Activated CD8-positive, alpha-beta memory T cell treated with anti-CD3 and anti-CD28 coated beads, Interleukin-2, amount 50 U/mL, for 1 hour (primary cell): ENCODE measurements around the gene EPB41.
"Not testable (repeated sequence)": the region's sequence is repeated elsewhere in the genome, so short reads cannot be mapped to it uniquely, and the experiment has no call there.

ENCODE experiments used
- DNase-seq: peaks from one replicate; pipeline ENCODE4 v3.0.0-alpha.2; 2020; ENCODE audit errors: extremely low read depth

EPB41 gene

GRCh38 chr1:29105822-29106221 lies 191.5 kb downstream of the EPB41 start:
- DNase-seq: no peak

- not testable (repeated sequence) for DNase-seq
These were observed 193.7 kb downstream of the EPB41 start for GRCh38 chr1:29108041-29108440.

DNA sequence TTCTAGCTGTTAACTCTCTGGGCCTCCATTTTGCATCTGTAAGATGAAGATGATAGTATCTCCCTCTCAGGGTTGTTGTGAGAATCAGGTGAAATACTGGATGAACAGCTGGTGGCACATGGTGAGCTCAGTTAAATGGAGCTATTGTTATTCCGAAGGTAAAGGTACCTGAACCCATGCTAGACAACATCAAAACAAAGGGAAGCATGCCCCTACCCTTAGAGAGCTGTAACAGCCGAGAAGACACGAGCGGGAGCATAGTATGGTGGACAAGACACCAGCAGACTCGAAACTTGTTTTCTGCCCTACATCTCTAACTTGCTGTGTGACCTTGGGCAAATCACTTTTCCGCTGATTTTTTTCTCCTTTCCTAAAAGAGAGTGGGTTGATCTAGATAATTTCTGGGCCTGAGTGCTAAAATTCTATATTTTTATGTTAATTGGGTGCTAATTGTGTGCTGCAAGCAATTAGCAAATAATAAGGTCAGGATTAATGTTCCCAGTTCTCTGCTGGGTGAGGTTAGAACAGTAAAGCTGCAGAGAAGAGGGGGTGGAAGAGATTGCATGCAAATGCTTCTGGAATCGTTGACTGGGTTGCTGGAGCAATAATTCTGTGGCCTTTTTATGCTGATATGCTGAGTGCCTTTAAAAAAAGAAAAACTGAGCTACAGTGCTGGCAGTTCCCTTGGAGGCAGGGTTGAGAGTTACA lies 198.5 kb downstream of the EPB41 start:
- DNase-seq: no peak

DNA sequence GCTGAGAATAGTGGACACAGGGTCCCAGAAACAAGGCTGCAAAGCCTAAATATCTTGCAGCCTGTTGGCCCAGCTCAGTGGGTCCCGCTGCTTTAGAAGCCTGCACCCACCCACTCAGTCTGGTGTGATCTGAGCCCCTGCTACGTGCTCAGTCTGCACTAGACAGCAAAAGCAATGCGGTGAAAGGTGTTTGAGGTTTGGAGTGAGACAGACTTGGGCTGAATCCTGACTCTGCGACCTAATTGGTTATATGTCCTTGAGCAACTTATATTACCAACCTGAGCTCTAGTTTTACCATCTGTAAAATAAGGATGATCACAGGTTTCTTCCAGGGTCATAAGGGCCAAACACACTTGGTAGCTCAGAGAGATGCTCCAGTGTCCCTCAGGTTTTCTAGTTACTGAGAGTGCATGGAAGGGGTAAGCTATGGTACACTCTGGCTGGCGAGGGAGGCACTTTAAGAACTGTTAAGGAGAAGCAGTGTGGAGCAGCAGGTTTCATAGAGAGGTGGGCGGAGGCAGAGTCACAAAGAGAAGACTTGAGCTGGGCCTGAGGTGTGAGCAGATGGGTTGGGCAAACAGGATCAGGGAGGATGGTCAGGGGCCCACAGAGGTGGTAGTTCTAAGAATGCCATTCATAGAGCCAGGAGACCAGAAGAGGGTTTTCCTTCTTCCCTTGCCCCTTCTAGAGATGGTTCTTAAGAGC lies 199.2 kb downstream of the EPB41 start:
- no peak for DNase-seq

DNA sequence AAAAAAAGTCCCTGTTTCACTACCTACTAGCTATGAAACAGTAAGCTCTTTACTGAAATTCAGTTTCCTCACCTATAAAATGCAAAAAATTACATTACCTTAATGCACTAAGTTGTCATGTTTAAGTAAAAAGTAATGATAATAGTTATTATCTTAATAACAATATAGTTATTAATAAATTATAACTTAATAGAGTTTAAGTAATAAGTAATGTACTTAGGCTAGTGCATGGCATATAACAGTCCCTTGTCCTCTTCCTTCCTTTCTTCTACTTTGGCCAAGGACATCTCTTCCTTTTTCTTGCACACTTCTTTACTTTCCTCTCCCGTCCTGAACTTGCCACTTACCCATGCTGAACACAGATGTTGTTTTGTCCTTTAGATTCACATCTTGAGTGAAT lies 200.3 kb downstream of the EPB41 start:
- no peak for DNase-seq

GRCh38 chr1:29117381-29117780 lies 203.0 kb downstream of the EPB41 start:
- DNase-seq: no peak

- no peak for DNase-seq
These were observed 205.0 kb downstream of the EPB41 start for GRCh38 chr1:29119121-29119929.

GRCh38 chr1:29120367-29120766 lies 206.0 kb downstream of the EPB41 start:
- DNase-seq: no peak

DNA sequence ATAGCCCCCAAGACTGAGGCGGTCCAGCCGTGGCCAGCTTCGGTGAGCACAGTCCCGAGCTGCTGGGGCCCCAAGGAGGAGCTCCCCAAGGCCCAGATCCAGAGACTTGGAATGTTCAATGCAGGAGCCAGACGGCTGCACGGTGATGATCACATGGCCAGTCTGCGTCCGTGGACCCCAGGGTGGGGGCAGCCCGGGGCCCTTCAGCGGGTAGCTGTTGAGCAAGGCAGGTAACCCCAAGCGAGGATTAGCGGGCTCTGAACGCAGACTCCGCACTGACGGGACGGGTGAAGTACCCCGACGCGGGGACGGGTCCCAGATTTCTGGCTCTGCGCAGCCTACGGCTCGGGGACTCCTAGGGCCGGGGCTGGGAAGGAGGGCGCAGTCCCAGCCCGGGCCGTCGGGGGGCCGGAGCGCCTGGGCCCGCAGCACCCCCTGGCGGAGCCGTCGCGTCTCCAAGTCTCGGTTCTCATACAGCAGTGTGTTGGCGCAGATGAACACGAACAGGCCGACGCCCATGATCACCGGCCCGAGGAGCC lies 206.6 kb downstream of the EPB41 start:
- no peak for DNase-seq

GRCh38 chr1:29121516-29121935 lies 207.2 kb downstream of the EPB41 start:
- no peak for DNase-seq

DNA sequence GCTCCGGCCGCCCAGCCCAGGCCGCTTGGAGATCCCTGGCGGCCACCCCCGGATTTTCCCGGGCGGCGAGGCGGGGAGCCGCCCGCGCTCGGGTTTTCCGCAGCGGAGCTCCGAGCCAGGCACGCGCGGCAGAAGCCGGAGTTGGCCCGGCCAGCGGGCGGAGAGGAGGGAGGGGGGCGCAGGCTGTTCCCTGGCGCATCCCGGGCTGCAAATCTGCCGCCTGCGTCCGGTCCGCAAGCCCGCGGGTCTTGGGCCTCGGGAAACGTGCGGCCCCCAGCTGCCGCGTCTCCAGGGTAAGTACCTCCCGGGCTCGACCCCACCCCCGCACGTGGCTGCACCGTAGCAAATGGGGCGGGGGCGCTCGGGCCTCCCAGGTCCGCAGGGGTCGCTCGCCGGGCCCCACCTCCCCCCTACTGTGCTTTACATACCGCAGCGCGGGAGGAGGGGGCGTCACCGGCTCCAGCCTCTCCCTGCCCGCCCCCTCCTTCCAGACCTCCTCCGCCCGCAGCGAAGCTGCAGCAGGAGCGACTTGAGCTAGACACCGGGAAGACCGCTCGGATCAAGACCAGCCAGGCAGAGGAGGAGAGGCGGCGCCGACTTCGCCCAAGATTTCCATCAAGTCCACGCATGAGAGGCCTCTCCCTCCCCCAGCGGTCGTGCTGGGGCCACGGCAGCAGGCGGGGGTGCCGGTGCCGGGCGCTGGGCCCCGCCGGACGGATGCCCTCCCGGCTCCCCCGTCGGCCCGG lies 207.7 kb downstream of the EPB41 start:
- DNase-seq: no peak

DNA sequence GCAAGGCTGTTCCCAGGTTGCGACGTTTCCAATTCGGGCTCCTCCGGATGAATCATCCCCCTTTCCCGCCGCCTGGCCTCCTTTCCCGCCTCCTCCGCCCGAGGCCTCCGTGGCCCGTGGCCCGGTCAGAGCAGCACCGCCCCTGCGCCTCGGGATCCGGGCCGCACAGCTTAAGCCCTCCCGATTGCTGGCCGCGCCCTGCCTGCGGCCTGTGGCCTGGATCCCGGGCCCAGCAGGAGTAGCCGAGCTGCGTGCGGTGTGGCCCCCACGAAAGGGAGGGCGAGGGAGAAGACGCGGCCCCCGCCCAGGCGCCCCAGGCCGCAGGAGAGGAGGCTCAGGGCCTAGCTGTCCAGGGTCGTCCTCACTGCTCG lies 208.3 kb downstream of the EPB41 start:
- DNase-seq: no peak

- DNase-seq: no peak
These were observed 208.9 kb downstream of the EPB41 start for GRCh38 chr1:29123053-29123886.

DNA sequence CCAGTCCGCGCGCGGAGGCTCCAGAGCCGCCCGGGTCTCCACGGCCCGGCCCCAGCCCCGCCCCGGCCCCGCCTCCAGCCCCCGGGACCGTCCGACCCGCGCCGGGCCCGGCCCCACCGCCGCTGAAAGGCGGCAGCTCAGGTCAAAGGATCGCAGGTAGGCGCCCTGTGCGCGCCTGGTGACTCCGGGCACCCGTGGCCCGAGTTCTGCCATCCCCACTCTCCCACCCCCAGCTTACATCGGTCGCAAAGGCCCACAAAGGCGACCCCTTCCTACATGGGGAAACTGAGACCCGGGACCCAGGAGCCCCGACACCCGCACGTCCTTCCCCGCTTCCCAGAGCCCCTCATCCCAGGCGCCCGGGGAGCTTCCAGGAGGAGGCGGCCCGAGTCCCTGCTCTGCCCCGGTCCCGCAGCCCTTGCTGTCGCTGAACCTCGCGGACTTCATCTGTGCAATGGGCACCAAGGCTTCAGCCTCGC lies 209.6 kb downstream of the EPB41 start, which contains the start of gene TMEM200B:
TSS of gene TMEM200B (minus strand) at position 17 of the 479 bp plus-strand sequence. CDS start 2,075 bp downstream, outside the sequence.
- DNase-seq: no peak

GRCh38 chr1:29124366-29125236 lies 210.2 kb downstream of the EPB41 start:
- DNase-seq: no peak

DNA sequence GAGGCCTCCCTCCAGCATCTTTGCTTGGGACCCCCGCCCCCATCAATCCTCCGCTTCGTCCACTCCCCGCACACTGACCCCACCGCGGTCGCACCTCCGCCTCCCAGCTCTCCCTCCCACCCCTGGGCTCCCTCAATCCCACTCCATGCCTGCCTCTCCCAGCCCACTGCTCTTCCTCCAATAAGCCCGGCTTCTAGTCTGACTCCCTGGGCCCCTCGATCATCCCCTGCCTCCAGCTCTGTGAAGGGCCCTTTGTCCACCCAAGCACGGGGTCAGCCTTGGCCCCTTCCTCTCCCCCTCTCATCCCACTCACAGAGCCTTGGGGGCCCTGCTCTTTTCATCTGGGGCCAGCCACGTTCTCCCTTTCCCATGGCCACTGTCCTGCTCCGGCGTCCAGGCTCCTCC lies 210.9 kb downstream of the EPB41 start:
- DNase-seq: no peak

DNA sequence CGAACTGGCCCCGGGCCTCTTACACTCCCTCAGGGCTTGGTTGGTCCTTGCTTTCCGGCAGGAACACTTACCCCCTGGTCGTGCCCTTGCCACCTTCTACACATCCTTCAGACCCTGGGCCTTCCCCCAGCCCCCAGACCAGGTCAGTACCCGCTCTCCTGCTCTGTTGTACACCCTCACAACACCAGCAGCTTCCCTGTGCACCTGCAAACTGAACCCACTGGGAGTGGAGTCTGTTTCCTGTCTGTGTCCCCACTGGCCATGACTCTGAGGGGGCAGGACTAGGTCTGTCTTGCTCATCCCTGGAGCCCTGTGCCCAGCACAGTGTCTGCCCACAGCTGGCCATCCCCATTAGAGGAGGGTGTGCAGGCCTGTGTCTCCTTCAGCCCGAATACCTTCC lies 211.4 kb downstream of the EPB41 start:
- no peak for DNase-seq

DNA sequence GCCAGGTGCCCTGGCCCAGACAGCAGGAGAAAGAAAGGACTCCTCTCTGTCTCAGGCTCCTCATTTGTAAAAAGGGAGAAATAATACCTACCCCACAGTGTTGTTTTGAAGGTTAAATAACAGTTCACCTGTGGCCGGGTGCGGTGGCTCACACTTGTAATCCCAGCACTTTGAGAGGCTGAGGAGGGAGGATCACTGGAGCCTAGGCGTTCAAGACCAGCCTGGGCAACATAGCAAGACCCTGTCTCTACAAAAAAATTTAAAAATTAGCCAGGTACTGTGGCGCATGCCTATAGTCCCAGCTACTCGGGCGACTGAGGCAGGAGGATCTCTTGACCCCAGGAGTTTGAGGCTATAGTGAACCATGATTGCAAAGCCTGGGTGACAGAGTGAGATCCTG lies 211.8 kb downstream of the EPB41 start:
- DNase-seq: no peak

- DNase-seq: no peak
These were observed 214.4 kb downstream of the EPB41 start for GRCh38 chr1:29128739-29129138.

DNA sequence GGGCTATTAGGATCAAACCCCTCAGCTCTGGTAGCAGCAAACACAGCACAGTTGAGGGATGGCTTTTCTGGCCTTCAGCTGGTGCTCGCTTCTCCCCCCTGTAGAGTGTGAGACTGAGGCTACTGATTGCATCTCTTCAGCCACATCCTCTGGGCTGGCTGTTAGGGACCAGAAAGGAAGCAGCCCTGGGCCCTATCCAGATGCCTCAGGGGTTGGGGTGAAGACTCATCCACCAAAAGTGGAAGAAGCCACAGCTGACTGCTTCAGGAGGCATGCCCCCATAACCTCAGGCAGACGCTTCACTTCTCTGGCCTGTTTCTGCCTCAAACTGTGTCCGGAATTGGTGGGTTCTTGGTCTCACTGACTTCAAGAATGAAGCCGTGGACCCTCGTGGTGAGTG lies 215.5 kb downstream of the EPB41 start:
- no peak for DNase-seq
